Thyroid gland (tissue), 4 donors: ENCODE measurements around the gene HEXB.

ENCODE experiments used
- CTCF ChIP-seq, 6 experiments: fragments of 200-600 bp in 3 of 6; fragments of 450-650 bp in 3 of 6; sonication (generic) in 3 of 6; IDR thresholded peaks; one replicate each; pipeline ENCODE4 v1.5.1; 2016 to 2019; ENCODE audit warnings: antibody characterized with exemption in 6 of 6, mild to moderate bottlenecking in 2 of 6, inconsistent platforms in 1 of 6, moderate library complexity in 1 of 6
- POLR2A ChIP-seq, 2 donors: fragments of 450-650 bp; IDR thresholded peaks; one replicate each; pipeline ENCODE4 v1.6.1; 2017; ENCODE audit warnings: antibody characterized with exemption in 2 of 2, mild to moderate bottlenecking in 2 of 2, moderate library complexity in 1 of 2

DNA sequence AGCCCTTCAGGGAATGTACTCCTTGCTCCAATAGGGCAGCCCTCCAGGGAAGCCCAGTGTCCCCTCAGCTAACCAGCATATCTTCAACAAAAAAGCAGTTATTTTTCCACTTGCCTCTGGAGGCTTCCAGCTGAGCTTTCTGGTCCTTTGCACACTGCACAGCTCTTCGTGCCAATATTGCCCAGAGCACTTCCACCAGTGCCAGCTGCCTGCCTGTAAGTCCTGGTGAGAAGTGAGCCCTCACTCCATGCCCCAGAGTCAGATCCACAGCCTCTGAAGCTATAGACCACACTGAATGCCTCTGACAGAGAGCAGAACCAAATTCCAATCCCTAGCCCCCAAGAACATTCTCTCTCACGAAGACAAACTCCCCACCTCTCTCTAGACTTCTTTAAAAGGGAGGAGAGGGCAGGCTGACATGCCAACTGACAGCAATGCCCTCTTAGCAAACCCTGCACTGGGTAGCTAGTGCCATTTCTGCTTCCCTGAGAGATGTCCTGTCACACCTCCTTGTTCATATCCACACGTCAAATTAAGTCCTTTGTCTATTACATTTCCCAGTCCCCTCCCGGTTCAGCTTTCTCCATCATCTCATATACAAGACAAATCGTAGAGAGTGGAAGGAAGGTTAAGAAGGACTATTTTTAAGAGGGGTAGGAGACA lies 12.7 kb upstream of the HEXB start:
- no peak for TF ChIP-seq CTCF (IDR thresholded peaks at IDR 0.05)
- no peak for TF ChIP-seq POLR2A (IDR thresholded peaks at IDR 0.05)
